K562 (cell line): ENCODE data around the gene SMG7. TPM values are rescaled to one million over a fixed set of nuclear protein-coding genes. Genes with fewer than 3 reads are reported as not detected.

ENCODE experiments used
- KAT8 ChIP-seq: fragments of 450-650 bp; IDR thresholded peaks from 2 replicates; pipeline ENCODE4 v1.6.1; 2016; ENCODE audit warnings: low read depth, mild to moderate bottlenecking
- NCOA4 ChIP-seq: fragments of 450-650 bp; IDR thresholded peaks from 2 replicates; pipeline ENCODE4 v1.6.1; 2018; ENCODE audit warnings: mild to moderate bottlenecking; ENCODE audit not compliant: partially characterized antibody
- RAD21 ChIP-seq, 2 experiments: fragments of 250-450 bp in 1 of 2; fragments of 450-650 bp in 1 of 2; sonication (Bioruptor Pico) in 1 of 2; formaldehyde crosslinking in 1 of 2; IDR thresholded peaks in 1 of 2; conservative IDR thresholded peaks in 1 of 2; 2 replicates each; pipeline versions ENCODE4 v1.4.0 to v1.8.0; 2020 to 2022; ENCODE audit warnings: mild to moderate bottlenecking in 2 of 2, moderate library complexity in 1 of 2
- ZNF239 ChIP-seq: fragments of 250-450 bp; sonication (Bioruptor Pico); IDR thresholded peaks from 2 replicates; pipeline ENCODE4 v1.4.0; 2020; ENCODE audit warnings: mild to moderate bottlenecking
- polyA plus RNA-seq, 8 experiments: library from polyadenylated mRNA; depleted of rRNA in 4 of 8; stranded (reverse) in 5 of 8; unstranded in 3 of 8; fragments of >200 nt; fragmentation: Nextera tagmentation in 2 of 8; fragmentation: Illumina TruSeq in 1 of 8; extraction: Ambion mirVana in 2 of 8; extraction: Trizol in 1 of 8; gene quantifications; 2 replicates each; pipeline versions ENCODE4 v1.2.1 to v1.2.3, GENCODE V29; 2011 to 2014; ENCODE audit warnings: inconsistent platforms in 1 of 8, missing spikeins in 1 of 8
- total RNA-seq, 7 experiments: library from RNA; depleted of rRNA in 6 of 7; stranded (reverse); fragments of >200 nt in 6 of 7; fragmentation: Illumina TruSeq in 2 of 7; extraction: Trizol in 2 of 7; gene quantifications; 2 replicates each; pipeline versions ENCODE4 v1.2.1 to v1.2.3, GENCODE V29; 2011 to 2021; ENCODE audit warnings: low replicate concordance in 1 of 7
- TF ChIP-seq, protein P1 (sequence below): fragments of 200-600 bp; sonication (generic); IDR thresholded peaks from one replicate; pipeline ENCODE4 v1.6.1; 2012; ENCODE audit warnings: mild to moderate bottlenecking, low read depth, low read length, inconsistent platforms

Gene SMG7
- total and polyA plus RNA-seq, 9 of the 15 experiments (the other 6 are each of a cell fraction or from before 2014, with no cell fraction given), result 12.4 to 74.6 (median 29.0) TPM

DNA sequence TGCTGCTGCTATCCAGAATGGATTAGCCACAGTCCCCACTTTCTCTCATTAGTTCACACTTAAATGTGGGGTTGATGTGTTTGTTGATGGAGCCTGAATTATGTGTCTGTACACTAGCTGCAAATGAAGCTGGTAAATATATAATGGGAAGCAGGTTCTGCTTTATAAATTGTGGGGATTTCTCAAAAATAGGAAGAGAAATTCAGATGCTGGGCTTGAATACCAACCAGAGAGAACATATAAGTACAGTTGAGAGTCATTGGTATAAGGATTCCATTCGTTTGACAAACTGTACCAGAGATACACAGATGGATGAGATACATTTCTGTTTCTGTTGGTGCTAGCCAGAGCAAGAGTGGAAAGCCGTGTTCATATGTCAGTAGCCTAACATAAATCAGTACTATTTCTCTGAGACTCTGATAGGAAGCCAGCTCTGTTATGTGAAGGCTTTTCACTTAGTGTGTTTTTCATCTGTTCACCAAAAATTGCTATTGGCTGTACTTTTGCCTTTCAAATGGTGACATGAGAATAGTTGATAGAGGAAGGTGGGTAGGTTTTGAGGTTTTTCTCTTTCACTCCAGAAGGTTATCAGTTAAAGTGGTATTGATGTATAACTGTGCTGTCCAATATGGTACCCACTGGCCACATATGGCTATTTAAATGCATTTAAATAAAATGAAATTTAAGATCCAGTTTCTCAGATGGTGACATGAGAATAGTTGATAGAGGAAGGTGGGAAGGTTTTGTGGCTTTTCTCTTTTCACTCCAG lies 15.6 kb downstream of the SMG7 start (continued):
- TF ChIP-seq, protein P1, sequence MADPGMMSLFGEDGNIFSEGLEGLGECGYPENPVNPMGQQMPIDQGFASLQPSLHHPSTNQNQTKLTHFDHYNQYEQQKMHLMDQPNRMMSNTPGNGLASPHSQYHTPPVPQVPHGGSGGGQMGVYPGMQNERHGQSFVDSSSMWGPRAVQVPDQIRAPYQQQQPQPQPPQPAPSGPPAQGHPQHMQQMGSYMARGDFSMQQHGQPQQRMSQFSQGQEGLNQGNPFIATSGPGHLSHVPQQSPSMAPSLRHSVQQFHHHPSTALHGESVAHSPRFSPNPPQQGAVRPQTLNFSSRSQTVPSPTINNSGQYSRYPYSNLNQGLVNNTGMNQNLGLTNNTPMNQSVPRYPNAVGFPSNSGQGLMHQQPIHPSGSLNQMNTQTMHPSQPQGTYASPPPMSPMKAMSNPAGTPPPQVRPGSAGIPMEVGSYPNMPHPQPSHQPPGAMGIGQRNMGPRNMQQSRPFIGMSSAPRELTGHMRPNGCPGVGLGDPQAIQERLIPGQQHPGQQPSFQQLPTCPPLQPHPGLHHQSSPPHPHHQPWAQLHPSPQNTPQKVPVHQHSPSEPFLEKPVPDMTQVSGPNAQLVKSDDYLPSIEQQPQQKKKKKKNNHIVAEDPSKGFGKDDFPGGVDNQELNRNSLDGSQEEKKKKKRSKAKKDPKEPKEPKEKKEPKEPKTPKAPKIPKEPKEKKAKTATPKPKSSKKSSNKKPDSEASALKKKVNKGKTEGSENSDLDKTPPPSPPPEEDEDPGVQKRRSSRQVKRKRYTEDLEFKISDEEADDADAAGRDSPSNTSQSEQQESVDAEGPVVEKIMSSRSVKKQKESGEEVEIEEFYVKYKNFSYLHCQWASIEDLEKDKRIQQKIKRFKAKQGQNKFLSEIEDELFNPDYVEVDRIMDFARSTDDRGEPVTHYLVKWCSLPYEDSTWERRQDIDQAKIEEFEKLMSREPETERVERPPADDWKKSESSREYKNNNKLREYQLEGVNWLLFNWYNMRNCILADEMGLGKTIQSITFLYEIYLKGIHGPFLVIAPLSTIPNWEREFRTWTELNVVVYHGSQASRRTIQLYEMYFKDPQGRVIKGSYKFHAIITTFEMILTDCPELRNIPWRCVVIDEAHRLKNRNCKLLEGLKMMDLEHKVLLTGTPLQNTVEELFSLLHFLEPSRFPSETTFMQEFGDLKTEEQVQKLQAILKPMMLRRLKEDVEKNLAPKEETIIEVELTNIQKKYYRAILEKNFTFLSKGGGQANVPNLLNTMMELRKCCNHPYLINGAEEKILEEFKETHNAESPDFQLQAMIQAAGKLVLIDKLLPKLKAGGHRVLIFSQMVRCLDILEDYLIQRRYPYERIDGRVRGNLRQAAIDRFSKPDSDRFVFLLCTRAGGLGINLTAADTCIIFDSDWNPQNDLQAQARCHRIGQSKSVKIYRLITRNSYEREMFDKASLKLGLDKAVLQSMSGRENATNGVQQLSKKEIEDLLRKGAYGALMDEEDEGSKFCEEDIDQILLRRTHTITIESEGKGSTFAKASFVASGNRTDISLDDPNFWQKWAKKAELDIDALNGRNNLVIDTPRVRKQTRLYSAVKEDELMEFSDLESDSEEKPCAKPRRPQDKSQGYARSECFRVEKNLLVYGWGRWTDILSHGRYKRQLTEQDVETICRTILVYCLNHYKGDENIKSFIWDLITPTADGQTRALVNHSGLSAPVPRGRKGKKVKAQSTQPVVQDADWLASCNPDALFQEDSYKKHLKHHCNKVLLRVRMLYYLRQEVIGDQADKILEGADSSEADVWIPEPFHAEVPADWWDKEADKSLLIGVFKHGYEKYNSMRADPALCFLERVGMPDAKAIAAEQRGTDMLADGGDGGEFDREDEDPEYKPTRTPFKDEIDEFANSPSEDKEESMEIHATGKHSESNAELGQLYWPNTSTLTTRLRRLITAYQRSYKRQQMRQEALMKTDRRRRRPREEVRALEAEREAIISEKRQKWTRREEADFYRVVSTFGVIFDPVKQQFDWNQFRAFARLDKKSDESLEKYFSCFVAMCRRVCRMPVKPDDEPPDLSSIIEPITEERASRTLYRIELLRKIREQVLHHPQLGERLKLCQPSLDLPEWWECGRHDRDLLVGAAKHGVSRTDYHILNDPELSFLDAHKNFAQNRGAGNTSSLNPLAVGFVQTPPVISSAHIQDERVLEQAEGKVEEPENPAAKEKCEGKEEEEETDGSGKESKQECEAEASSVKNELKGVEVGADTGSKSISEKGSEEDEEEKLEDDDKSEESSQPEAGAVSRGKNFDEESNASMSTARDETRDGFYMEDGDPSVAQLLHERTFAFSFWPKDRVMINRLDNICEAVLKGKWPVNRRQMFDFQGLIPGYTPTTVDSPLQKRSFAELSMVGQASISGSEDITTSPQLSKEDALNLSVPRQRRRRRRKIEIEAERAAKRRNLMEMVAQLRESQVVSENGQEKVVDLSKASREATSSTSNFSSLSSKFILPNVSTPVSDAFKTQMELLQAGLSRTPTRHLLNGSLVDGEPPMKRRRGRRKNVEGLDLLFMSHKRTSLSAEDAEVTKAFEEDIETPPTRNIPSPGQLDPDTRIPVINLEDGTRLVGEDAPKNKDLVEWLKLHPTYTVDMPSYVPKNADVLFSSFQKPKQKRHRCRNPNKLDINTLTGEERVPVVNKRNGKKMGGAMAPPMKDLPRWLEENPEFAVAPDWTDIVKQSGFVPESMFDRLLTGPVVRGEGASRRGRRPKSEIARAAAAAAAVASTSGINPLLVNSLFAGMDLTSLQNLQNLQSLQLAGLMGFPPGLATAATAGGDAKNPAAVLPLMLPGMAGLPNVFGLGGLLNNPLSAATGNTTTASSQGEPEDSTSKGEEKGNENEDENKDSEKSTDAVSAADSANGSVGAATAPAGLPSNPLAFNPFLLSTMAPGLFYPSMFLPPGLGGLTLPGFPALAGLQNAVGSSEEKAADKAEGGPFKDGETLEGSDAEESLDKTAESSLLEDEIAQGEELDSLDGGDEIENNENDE, result no peak
- TF ChIP-seq NCOA4, result no peak
- TF ChIP-seq KAT8, result no peak
- TF ChIP-seq ZNF239 (CRISPR knock-in tag), result no peak
- TF ChIP-seq RAD21 (CRISPR knock-in tag; conservative IDR thresholded peaks at IDR 0.05 in 1 of 2, IDR thresholded peaks at IDR 0.05 in 1 of 2), result no peak
